Erythroblast (primary cell): ENCODE results near the gene LMBRD1.

ENCODE experiments used
- GATA1 ChIP-seq: IDR thresholded peaks from 2 replicates; pipeline ENCODE4 v1.6.1; 2011; ENCODE audit warnings: low read depth, mild to moderate bottlenecking, control low read depth, low read length, moderate library complexity
- POLR2A ChIP-seq: IDR thresholded peaks from 2 replicates; pipeline ENCODE4 v1.6.1; 2011; ENCODE audit warnings: mild to moderate bottlenecking, low read length

DNA sequence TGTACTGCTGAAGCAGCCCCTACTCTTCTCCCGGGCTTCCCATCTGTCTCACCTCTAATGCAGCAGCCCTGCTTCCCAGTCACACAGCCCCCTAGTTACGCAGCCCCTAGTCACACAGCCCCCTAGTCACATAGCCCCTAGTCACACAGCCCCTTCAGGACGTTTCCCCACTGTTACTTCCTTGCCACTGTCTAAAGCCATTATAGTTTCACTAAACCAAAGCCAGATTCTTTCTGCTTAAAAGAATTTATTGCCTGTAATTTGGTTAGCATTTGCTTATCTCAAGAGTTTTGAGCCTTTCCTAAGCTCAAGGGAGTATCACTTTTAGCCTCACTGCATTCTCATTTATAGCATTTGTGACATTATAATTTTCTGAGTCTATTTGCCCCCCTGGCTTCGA lies 127.9 kb downstream of the LMBRD1 start:
- TF ChIP-seq POLR2A (no peak), GATA1 (no peak)
